Skeletal muscle cell (primary cell): ENCODE results near the gene LPIN1.
"Not testable (repeated sequence)": the region's sequence is repeated elsewhere in the genome, so short reads cannot be mapped to it uniquely, and the experiment has no call there.

ENCODE experiments used
- DNase-seq: peaks from one replicate; pipeline ENCODE4 v3.0.0-alpha.2; 2010; ENCODE audit warnings: low read depth
- H3K4me3 ChIP-seq: 2 replicates; pipeline ENCODE4 v1.5.1; 2011; ENCODE audit warnings: low read depth, mild to moderate bottlenecking, control low read depth, low read length, moderate library complexity

The LPIN1 gene

DNA sequence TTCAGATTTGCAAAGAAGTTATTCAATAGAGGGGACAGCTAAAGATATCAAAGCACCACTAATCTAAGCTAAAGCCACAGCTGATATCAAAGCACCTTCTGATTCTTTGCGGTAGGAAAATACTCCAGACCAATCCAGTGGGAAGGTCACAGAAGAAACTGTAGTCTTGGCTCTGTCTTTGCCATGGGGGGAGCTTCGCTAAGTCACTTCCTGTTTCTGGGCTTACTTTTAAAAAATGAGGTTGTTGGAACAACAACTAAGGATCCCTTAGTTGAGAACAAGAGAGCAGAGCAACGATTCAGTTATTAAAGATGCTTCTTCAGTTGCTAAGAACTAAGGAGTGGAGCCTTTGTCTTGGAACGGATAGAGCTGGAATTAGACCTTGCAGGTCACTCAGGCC, 12.2 kb downstream of the LPIN1 start:
- DNase-seq: no peak
- no peak overlapping the region for H3K4me3 ChIP-seq

DNA sequence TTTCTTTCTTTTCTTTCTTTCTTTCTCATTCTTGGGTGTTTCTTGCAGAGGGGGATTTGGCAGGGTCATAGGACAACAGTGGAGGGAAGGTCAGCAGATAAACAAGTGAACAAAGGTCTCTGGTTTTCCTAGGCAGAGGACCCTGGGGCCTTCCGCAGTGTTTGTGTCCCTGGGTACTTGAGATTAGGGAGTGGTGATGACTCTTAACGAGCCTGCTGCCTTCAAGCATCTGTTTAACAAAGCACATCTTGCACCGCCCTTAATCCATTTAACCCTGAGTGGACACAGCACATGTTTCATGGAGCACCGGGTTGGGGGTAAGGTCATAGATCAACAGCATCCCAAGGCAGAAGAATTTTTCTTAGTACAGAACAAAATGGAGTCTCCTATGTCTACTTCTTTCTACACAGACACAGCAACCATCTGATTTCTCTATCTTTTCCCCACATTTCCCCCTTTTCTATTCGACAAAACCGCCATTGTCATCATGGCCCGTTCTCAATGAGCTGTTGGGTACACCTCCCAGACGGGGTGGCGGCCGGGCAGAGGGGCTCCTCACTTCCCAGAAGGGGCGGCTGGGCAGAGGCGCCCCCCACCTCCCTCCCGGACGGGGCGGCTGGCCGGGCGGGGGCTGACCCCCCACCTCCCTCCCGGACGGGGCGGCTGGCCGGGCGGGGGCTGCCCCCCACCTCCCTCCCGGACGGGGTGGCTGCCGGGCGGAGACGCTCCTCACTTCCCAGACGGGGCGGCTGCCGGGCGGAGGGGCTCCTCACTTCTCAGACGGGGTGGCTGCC, 12.9 kb downstream of the LPIN1 start:
- not testable (repeated sequence) for H3K4me3 ChIP-seq, DNase-seq

GRCh38 chr2:11761259-11761658, 14.8 kb downstream of the LPIN1 start:
- no peak overlapping the region for H3K4me3 ChIP-seq
- no peak for DNase-seq

DNA sequence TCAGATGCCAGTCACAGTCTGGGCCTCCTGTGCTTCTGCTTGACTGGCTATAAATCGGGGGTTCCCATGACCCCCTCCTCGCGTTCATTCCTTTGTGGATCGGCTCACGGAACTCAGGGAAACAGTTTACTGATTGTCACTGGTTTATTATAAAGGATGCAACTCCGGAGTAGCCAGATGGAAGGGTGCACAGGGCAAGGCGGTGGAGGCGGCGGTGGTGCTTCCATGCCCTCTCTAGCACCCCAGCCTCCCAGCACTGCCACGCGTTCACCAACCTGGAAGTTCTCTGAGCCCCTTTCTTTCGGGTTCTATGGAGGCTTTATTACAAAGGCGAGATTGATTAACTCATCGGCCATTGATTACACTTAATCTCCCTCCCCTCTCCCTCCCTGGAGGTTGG, 15.6 kb downstream of the LPIN1 start:
- DNase-seq: no peak
- no peak overlapping the region for H3K4me3 ChIP-seq

DNA sequence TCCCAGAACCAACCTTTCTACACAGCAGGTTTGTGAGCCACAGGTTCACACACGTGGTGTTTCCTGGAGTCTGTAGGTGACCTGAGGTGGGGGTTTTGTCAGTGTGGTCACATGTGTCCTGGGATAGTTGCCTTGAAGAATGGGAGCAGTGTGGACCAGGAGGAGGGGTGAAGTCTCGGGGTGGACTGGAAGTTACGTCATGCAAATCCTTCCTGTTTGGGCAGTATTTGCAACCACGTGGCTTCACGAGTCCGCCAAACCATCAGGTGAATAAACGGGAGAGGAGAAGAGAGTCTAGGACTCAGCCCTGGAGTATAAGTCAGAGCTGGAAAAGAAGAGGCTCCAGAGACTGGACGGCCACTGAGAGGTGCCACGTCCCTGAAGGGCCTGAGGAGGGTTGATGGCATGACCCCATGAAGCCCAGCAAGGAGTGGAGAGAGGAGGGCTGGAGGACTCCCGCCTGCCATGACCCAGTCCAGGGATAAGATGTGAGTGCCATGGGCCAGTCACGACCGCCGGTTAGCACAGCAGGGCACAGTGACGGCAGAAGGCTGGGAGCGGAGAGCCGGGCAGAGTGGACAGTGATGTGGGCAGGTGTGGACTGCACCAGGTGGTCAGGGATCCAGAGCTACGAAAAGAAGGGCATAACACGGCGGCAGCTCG, 16.5 kb downstream of the LPIN1 start:
- no peak overlapping the region for H3K4me3 ChIP-seq
- no peak for DNase-seq

- H3K4me3 ChIP-seq: no peak overlapping the region
Measured at GRCh38 chr2:11764359-11764758, 17.9 kb downstream of the LPIN1 start.

GRCh38 chr2:11764920-11765319, 18.5 kb downstream of the LPIN1 start:
- DNase-seq: no peak
- no peak overlapping the region for H3K4me3 ChIP-seq

More at GRCh38 chr2:11764359-11764758, 17.9 kb downstream of the LPIN1 start:
- DNase-seq: no peak

DNA sequence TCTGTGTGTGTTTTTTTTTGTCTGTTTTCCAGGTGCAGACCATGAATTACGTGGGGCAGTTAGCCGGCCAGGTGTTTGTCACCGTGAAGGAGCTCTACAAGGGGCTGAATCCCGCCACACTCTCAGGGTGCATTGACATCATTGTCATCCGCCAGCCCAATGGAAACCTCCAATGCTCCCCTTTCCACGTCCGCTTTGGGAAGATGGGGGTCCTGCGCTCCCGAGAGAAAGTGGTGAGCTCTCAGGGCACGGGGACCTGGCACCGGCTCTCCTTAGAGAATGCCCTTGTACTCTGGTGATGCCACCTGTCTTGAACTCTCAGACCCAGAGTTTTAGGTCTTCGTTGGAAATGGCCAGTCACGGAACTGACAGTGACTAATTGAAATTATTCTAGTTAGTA, 19.1 kb downstream of the LPIN1 start:
- no peak overlapping the region for H3K4me3 ChIP-seq
- no peak for DNase-seq

- DNase-seq: no peak
Measured at GRCh38 chr2:11766016-11766415, 19.6 kb downstream of the LPIN1 start.

DNA sequence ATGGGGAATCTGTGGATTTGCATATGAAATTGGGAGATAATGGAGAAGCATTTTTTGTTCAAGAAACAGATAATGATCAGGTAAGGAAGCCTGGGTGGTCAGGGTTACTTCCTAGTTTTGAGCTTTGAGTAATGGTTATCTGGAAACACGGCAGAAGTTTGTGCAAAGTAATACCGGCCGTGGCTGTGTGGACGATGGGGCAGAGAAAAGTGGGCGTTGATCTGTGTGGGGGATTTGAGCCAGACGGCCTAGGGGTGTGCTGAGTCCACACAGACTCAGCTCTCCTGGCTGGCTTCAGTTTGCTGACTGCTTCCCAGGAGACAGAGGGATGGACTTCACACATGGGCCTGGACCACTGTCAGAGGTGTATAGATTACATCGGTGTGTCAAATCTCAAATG, 21.3 kb downstream of the LPIN1 start:
- H3K4me3 ChIP-seq: no peak overlapping the region
- DNase-seq: no peak

More at GRCh38 chr2:11766016-11766415, 19.6 kb downstream of the LPIN1 start:
- no peak overlapping the region for H3K4me3 ChIP-seq

DNA sequence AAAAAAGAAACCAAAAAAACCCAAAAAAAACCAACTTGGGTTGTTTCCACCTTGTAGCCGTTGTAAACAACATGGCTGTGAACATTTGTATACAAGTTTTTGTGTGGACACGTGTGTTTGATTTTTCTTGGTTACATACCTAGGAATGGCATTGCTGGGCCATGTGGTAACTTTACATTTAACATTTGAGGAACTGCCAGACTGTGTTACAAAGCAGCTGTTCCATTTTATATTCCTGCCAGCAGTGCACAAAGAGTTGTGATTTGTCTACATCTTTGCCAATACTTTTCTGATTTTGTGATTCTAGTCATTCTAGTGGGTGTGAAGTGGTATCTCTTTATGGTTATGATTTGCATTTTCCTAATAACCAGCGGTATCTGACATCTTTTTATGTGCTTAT, 22.5 kb downstream of the LPIN1 start:
- no peak overlapping the region for H3K4me3 ChIP-seq
- DNase-seq: no peak

DNA sequence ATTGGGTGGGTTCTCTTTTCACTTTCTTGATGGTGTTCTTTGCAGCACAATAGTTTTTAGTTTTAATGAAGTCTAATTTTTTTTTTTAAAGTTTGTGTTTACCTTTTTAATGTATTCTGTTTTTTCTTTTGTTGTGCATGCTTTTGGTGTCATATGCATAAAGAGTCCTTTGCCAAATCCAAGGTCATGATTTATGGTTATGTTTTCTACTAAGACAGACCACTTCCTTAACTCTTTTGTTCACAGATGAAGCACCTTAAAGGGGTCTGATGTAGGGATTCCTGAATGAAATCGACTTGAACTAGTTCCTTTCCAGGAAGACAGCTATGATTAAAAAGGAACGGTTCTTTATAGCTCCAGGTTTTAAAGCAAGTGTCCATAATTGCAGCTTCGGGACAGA, 23.1 kb downstream of the LPIN1 start:
- no peak for DNase-seq
- no peak overlapping the region for H3K4me3 ChIP-seq

DNA sequence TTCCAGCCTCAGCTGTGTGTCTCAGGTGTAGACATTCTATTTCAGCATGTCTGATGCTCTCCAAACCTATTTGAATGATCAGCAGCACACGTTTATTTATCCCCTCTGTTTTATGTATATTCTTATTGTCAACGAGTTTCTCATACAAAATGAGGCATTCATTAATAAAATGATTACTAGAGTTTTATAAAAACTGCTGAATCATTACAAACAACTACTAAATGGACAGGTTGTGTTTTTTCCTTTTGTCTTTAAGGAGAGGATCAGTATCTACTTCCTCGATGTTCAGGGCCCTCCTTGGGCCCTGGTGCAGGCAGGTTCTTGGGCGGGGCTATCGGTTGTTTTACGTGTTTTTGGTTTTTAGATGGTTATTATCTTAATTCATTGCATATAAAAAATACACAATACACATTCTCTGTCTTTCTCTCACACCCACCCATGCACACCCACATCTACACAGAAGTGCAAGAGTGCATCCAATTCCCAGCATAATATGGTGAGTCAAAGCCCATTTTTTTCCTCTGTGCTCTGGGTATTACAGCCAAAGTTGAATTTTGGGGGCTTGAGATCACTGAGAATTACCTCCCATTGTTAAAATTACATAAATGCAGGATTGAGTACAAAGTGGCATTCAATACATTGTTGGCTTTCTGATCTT, 24.2 kb downstream of the LPIN1 start:
- H3K4me3 ChIP-seq: no peak overlapping the region
- DNase-seq: no peak

DNA sequence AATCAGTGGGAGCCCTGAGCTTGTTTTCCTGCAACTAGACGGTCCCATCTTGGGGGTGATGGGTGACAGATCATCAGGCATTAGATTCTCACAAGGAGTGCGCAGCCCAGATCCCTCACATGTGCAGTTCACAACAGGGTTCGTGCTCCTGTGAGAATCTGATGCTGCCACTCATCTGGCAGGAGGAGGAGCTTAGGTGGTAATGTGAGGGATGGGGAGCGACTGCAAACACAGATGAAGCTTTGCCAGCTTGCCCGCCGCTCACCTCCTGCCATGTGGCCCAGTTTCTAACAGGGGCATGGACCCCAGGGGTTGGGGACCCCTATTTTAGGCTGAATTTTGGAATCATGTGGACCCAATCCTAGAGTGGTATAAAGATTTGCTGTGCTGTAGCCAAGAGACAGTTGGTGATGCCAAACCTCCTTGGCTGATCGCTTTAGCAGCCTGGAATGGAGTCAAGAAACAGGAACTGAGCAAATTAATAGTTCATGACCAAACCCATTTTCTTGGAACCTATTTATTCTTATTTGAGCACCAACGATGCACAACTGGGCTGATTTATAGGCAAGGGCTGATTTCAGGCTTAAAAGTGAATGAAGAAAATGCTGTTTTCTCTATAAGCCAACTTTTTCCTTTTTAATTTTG, 25.7 kb downstream of the LPIN1 start:
- DNase-seq: no peak
- no peak overlapping the region for H3K4me3 ChIP-seq

GRCh38 chr2:11773111-11773510, 26.7 kb downstream of the LPIN1 start:
- H3K4me3 ChIP-seq: no peak overlapping the region
- DNase-seq: no peak

- H3K4me3 ChIP-seq: no peak overlapping the region
- DNase-seq: no peak
Measured at GRCh38 chr2:11773747-11774525, 27.5 kb downstream of the LPIN1 start.

- no peak for DNase-seq
- H3K4me3 ChIP-seq: no peak overlapping the region
Measured at GRCh38 chr2:11774600-11774999, 28.2 kb downstream of the LPIN1 start.

DNA sequence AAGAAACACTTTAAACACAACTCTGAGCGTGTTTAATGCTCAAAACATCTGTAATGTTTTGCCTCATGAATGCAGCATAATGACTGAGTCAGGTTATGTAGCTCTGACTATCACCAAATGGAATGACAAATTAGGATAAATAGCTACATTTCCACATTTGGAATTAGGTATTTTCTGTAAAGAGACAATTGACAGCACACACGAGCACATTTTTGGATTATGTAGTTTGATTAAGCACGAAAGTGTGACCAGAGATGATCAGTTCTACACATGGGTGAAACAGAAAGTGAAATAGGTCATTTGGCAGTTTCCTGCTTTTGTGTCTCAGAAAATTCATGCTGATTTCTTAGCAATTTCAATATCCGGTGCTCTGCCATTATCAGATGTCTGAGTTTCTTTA, 29.0 kb downstream of the LPIN1 start:
- no peak for DNase-seq
- no peak overlapping the region for H3K4me3 ChIP-seq

GRCh38 chr2:11777066-11777782, 30.8 kb downstream of the LPIN1 start:
- no peak for DNase-seq
- H3K4me3 ChIP-seq: no peak overlapping the region
